Right lobe of liver (tissue), 6 donors: ENCODE results near the gene TFCP2L1. TPM values are rescaled to one million over a fixed set of nuclear protein-coding genes. Genes with fewer than 3 reads are reported as not detected.
"Not testable (repeated sequence)": the region's sequence is repeated elsewhere in the genome, so short reads cannot be mapped to it uniquely, and the experiment has no call there.

Experiments used
- ATAC-seq, 4 donors: fragments of 200-7000 bp; cut with Tn5 transposase; one replicate each; pipeline ENCODE4 v1.9.1; 2020; ENCODE audit warnings: mild to moderate bottlenecking in 4 of 4, moderate library complexity in 4 of 4
- DNase-seq, 3 donors: peaks; one replicate each; pipeline ENCODE4 v3.0.0-alpha.2; 2020
- H3K27ac ChIP-seq, 3 donors: fragments of 200-600 bp; one replicate each; pipeline ENCODE4 v1.8.0; 2022
- H3K27me3 ChIP-seq, 2 donors: fragments of 200-600 bp; one replicate each; pipeline ENCODE4 v1.8.0; 2022
- H3K36me3 ChIP-seq, 4 donors: fragments of 200-600 bp; sonication (generic) in 1 of 4; one replicate each; pipeline versions ENCODE4 v1.5.1 to v1.8.0; 2017 to 2022; ENCODE audit warnings: control low read depth in 1 of 4
- H3K4me1 ChIP-seq, 4 donors: fragments of 200-600 bp; sonication (generic) in 1 of 4; one replicate each; pipeline versions ENCODE4 v1.5.1 to v1.8.0; 2017 to 2022; ENCODE audit warnings: control low read depth in 1 of 4
- H3K4me3 ChIP-seq, 3 donors: fragments of 200-600 bp; one replicate each; pipeline ENCODE4 v1.8.0; 2022
- H3K9me3 ChIP-seq, 4 donors: fragments of 200-600 bp; sonication (generic) in 1 of 4; one replicate each; pipeline versions ENCODE4 v1.5.1 to v1.8.0; 2017 to 2022; ENCODE audit warnings: control low read depth in 1 of 4
- POLR2A ChIP-seq: fragments of 450-650 bp; IDR thresholded peaks from one replicate; pipeline ENCODE4 v1.6.1; 2017; ENCODE audit warnings: antibody characterized with exemption, mild to moderate bottlenecking
- WGBS: methylation state at CpG from one replicate; pipeline ENCODE4 v1.1.6; 2018; ENCODE audit warnings: low coverage, low lambda C conversion rate; ENCODE audit not compliant: insufficient coverage; ENCODE audit errors: missing lambda C conversion rate; 5-methylcytosine and 5-hydroxymethylcytosine counted together
- intact Hi-C, 2 donors: fragments of 100-400 bp; cut with DNase I; formaldehyde crosslinking; loops; one replicate each; pipeline versions ENCODE4 v1.11.2 to v1.14.1; 2022
- total RNA-seq, 6 experiments: library from RNA; depleted of rRNA in 2 of 6; stranded (reverse); fragments of >200 nt in 2 of 6; fragmentation: NEBNext Ultra II Directional in 3 of 6; extraction: Animal tissue kit (Norgen Biotek cat#: 25700) in 3 of 6; gene quantifications; one replicate each; pipeline versions ENCODE4 v1.1.0 to v1.2.4, GENCODE V29; 2016 to 2023
- TF ChIP-seq, protein P1 (sequence below), 4 donors: fragments of 200-600 bp in 3 of 4; fragments of 450-650 bp in 1 of 4; IDR thresholded peaks; one replicate each; pipeline versions ENCODE4 v1.5.1 to v1.8.0; 2016 to 2022; ENCODE audit warnings: antibody characterized with exemption in 4 of 4, mild to moderate bottlenecking in 2 of 4
- donor health status: DM: no; HTN: yes; CAD: no.
- donor health status: DM: no; HTN: no; CAD: no.
- donor health status: DM: no; HTN: no; CAD: no.
- donor health status: DM: no; HTN: yes; CAD: no.
- donor health status: DM: no; HTN: yes; CAD: no.

The TFCP2L1 gene
- total RNA-seq, 6 experiments from 2014 or later = 0.26 to 1.7 (median 0.34) TPM

- Histone ChIP-seq H3K27ac (no peak overlapping the region), H3K36me3 (no peaks in the 10 kb centered on the region), H3K4me1 (no peaks in the 10 kb centered on the region), H3K27me3 (no peaks in the 10 kb centered on the region), H3K4me3 (no peak overlapping the region), H3K9me3 (no peaks in the 10 kb centered on the region)
- ATAC-seq = peak in 3 of 4 donors; percentile 19 to 50 (median 21)
- intact Hi-C loops = loop anchor here (5.0 to 10.0 kb wide), 2 partner anchors 225 to 498 kb away; no protein-coding TSS in a partner anchor
- 69% methylated on average over 3 of the region's 3 CpGs for WGBS
- no peak for TF ChIP-seq POLR2A
- TF ChIP-seq, protein P1, sequence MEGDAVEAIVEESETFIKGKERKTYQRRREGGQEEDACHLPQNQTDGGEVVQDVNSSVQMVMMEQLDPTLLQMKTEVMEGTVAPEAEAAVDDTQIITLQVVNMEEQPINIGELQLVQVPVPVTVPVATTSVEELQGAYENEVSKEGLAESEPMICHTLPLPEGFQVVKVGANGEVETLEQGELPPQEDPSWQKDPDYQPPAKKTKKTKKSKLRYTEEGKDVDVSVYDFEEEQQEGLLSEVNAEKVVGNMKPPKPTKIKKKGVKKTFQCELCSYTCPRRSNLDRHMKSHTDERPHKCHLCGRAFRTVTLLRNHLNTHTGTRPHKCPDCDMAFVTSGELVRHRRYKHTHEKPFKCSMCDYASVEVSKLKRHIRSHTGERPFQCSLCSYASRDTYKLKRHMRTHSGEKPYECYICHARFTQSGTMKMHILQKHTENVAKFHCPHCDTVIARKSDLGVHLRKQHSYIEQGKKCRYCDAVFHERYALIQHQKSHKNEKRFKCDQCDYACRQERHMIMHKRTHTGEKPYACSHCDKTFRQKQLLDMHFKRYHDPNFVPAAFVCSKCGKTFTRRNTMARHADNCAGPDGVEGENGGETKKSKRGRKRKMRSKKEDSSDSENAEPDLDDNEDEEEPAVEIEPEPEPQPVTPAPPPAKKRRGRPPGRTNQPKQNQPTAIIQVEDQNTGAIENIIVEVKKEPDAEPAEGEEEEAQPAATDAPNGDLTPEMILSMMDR (IDR thresholded peaks at IDR 0.05) = no peak
- DNase-seq = no peak
These were observed 34.9 kb upstream of the TFCP2L1 start for GRCh38 chr2:121319941-121320340.

DNA sequence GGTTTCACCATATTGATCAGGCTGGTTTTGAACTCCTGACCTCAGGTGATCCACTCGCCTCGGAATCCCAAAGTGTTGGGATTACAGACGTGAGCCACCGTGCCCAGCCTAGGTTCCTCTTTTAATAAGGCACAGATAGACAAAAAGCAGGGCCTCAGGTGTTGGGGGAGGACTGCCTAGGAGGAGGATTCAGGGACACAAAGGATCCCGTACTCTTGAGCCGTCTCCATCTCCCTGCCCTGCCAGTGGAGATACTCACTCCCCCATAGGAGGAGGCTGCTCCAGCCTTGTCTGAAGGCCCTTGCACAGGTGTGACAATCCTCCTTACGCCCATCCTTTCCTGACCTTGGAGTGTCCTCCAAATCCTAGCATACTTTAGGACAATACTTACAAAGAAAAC lies 32.0 kb upstream of the TFCP2L1 start:
- intact Hi-C loops = no loop called here

GRCh38 chr2:121313701-121314100 lies 28.7 kb upstream of the TFCP2L1 start:
- H3K9me3 ChIP-seq, H3K4me3 ChIP-seq, H3K36me3 ChIP-seq, H3K4me1 ChIP-seq, H3K27me3 ChIP-seq, ATAC-seq, H3K27ac ChIP-seq, intact Hi-C loops: not testable (repeated sequence)
- peak in 1 of 3 donors; percentile 6 for DNase-seq
- 72% methylated on average over 8 of the region's 15 CpGs for WGBS

More for the DNA sequence above, 32.0 kb upstream of the TFCP2L1 start:
- H3K27ac ChIP-seq = no peak overlapping the region
- no peaks in the 10 kb centered on the region for H3K36me3 ChIP-seq
- DNase-seq = peak in 1 of 3 donors; percentile 15
- no peaks in the 10 kb centered on the region for H3K27me3 ChIP-seq
- no peaks in the 10 kb centered on the region for H3K9me3 ChIP-seq
- no peak overlapping the region for H3K4me3 ChIP-seq
- TF ChIP-seq, protein P1 (IDR thresholded peaks at IDR 0.05) = no peak
- no peak for TF ChIP-seq POLR2A
- H3K4me1 ChIP-seq = no peaks in the 10 kb centered on the region
- ATAC-seq = no peak
- 81% methylated on average over 2 of the region's 7 CpGs for WGBS

DNA sequence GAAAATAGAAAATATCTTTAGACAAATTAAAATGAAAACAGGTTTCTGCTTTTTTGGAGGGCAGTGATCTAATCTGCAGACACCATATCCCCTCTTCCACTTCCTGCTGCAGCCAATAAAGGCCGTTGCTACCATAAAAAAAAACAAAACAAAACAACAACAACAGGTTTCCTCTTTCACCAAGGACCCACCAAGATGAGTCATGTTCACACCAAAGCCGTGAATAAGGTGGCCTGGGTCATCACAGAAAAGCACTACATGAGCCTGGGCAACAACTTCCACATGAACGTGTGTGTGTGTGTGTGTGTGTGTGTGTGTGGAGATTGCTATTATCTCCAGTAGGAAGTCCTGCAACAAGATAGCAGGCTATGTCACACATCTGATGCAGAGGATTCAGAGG lies 24.8 kb upstream of the TFCP2L1 start:
- DNase-seq (peak in 1 of 3 donors; percentile 16), ATAC-seq (peak in 2 of 4 donors; percentile 16 to 42)
- Histone ChIP-seq H3K9me3 (peaks cover 0 to 5% (median 0%) of the 10 kb centered on the region in 4 donors), H3K27me3 (no peaks in the 10 kb centered on the region), H3K4me1 (no peaks in the 10 kb centered on the region), H3K36me3 (no peaks in the 10 kb centered on the region), H3K27ac (no peak overlapping the region), H3K4me3 (no peak overlapping the region)
- WGBS = 24% methylated on average over 3 of the region's 3 CpGs
- intact Hi-C loops = no loop called here
- no peak for TF ChIP-seq POLR2A
- TF ChIP-seq, protein P1 (IDR thresholded peaks at IDR 0.05) = no peak

DNA sequence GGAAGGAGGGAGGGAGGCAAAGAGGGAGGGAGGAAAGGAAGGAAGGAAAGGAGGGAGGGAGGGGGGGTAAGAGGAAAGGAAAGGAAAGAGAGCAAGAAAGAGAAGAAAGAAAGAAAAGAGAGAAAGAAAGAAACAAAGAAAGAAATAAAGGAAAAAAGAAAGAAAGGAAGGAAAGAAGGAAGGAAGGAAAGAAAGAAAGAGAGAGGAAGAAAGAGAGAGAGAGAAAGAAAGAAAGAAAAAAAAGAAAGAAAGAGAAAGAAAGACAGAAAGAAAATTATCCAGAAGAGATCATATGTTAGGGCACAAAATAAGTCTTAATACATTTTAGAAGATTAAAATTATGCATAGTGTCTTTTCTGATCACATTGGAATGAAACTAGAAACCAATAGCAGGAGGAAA lies 24.3 kb upstream of the TFCP2L1 start:
- H3K27me3 ChIP-seq = no peaks in the 10 kb centered on the region
- intact Hi-C loops = no loop called here
- no peak overlapping the region for H3K27ac ChIP-seq
- H3K9me3 ChIP-seq = peaks cover 0 to 5% (median 0%) of the 10 kb centered on the region in 4 donors
- no peaks in the 10 kb centered on the region for H3K36me3 ChIP-seq
- H3K4me3 ChIP-seq = no peak overlapping the region
- ATAC-seq = no peak
- TF ChIP-seq POLR2A = no peak
- TF ChIP-seq, protein P1 (IDR thresholded peaks at IDR 0.05) = no peak
- no peak for DNase-seq
- no peaks in the 10 kb centered on the region for H3K4me1 ChIP-seq
